Measurements from ENCODE around the gene RFNG. TPM values are rescaled to one million over a fixed set of nuclear protein-coding genes. Genes with fewer than 3 reads are reported as not detected.

The RFNG gene
- total and polyA plus RNA-seq, 4 donors = 28.2 to 73.0 (median 31.2) TPM

DNA sequence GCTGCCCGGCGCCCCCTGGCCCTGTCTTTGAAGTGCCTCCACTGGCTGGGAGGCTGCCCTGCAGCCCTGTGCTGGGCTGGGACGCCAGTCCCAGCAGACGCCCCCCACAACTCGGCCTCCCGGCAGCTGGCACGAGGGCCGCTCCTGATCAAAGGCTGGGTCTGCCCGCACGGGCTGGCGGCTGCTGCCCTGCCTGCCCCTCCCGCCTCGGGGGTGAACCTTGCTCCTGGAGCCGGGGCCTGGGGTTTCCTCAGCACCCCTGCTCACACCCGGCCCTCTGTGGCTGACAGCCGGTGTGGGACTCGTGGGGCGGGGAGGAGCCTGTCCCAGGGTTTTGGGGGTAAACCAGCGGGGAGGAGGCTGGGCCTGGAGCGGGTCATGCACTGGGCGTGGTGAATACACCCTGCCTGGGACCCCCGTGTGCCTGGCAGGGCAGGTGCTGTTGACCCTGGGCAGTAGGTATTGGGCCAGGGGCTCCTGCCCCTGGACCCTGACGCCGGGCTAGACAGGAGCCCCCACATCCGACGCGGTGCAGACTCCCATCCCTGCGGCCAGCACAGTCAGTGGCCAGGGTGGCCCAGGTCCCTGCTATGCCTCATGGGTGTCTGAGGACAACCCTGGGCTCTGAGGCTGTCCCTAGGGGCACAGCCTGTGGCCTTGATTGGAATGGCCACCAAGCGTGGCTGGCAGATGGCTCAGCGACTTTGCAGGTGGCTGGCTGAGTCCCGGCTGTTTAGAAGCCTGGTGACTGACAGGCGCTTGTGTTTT lies 50.6 kb downstream of the RFNG start:
- Histone ChIP-seq H3K27me3 (ENCODE audit: control insufficient read depth in 1 of 2, insufficient read depth in 2 of 2, low read length in 1 of 2) (no peaks in the 10 kb centered on the region), H3K36me3 (ENCODE audit: control insufficient read depth in 1 of 2, insufficient read depth in 2 of 2, low read length in 1 of 2) (no peaks in the 10 kb centered on the region), H3K9me3 (ENCODE audit: control insufficient read depth, low read length) (no peaks in the 10 kb centered on the region), H3K4me3 (ENCODE audit: low read length in 2 of 2) (no peak overlapping the region), H3K27ac (ENCODE audit: low read depth in 1 of 2, low read length in 2 of 2) (no peak overlapping the region), H3K4me1 (ENCODE audit: control insufficient read depth in 1 of 2, insufficient read depth in 2 of 2, low read length in 2 of 2) (no peaks in the 10 kb centered on the region)
- intact Hi-C loops (cut with DNase I) = no loop called here
- no peak for DNase-seq
- 92 to 95% methylated on average over 31 to 32 of the region's 32 CpGs for WGBS, 2 donors
- no peak for ATAC-seq (ENCODE audit: low FRiP score)

DNA sequence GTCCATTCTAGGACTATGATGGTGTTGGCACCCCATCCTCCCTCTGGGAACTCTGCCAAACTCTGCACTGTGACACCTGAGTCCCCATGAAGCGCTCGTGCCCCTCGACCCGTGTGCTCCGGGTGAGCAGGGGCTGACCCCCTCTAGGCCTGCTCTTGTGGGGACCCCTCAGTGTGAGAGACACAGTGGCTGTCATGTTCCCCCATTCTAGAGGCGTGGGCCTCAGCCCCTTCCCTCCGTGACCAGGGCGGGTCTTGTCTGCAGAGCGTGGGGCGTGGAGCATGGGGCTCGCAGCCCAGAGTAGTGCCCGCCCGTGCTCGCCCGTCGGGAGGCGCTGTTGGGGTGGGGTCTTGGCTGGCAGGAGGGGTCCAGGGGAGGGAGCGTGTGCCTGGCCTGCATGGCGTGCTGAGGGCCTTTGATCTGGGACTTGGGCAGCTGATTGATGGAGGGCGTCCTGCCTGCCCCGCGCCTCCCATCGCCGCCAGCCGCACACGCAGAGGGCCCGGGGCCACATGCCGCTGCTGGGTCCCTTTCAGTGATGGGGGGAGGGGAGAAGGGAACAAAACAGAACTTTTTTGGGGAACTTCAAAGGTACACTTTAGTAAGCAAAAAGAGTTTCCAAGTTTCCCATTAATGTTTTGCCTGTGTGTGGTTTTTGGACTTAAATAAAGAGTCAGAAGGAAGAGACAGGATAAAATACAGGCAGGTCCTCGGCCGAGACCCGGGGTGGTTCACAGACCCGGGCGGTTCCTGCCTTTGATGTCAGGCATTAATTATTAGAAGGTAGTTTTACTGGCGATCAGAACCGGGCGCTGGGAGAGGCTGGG lies 51.4 kb downstream of the RFNG start:
- no peaks in the 10 kb centered on the region for H3K27me3 ChIP-seq (ENCODE audit: control insufficient read depth in 1 of 2, insufficient read depth in 2 of 2, low read length in 1 of 2)
- no peak overlapping the region for H3K27ac ChIP-seq (ENCODE audit: low read depth in 1 of 2, low read length in 2 of 2)
- no peaks in the 10 kb centered on the region for H3K4me1 ChIP-seq (ENCODE audit: control insufficient read depth in 1 of 2, insufficient read depth in 2 of 2, low read length in 2 of 2)
- no peaks in the 10 kb centered on the region for H3K36me3 ChIP-seq (ENCODE audit: control insufficient read depth in 1 of 2, insufficient read depth in 2 of 2, low read length in 1 of 2)
- 89 to 94% methylated on average over 31 to 36 of the region's 36 CpGs for WGBS, 2 donors
- intact Hi-C loops (cut with DNase I) = no loop called here
- no peak overlapping the region for H3K4me3 ChIP-seq (ENCODE audit: low read length in 2 of 2)
- ATAC-seq (ENCODE audit: low FRiP score) (no peak), DNase-seq (no peak)
- H3K9me3 ChIP-seq (ENCODE audit: control insufficient read depth, low read length) = no peaks in the 10 kb centered on the region

DNA sequence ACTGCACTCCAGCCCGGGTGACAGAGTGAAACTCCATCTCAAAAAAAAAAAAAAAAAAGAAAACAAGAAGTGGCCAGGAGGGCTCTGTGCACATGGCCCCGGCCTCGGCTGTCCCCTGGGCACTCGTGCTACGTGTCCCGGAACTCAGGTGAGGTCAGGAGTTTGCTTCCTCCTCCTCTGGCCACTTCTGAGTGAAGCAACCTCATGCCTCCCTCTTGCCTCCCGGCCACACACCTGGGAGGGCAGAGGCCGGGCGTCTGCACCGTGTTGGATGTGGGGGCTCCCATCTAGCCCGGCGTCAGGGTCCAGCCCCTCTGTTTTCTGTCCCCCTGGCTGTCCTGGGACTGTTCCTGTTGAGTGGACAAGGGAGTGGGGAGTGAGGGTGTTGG lies 52.0 kb downstream of the RFNG start:
- intact Hi-C loops (cut with DNase I) = no loop called here
- 94% methylated on average over 11 to 12 of the region's 12 CpGs for WGBS, 2 donors

DNA sequence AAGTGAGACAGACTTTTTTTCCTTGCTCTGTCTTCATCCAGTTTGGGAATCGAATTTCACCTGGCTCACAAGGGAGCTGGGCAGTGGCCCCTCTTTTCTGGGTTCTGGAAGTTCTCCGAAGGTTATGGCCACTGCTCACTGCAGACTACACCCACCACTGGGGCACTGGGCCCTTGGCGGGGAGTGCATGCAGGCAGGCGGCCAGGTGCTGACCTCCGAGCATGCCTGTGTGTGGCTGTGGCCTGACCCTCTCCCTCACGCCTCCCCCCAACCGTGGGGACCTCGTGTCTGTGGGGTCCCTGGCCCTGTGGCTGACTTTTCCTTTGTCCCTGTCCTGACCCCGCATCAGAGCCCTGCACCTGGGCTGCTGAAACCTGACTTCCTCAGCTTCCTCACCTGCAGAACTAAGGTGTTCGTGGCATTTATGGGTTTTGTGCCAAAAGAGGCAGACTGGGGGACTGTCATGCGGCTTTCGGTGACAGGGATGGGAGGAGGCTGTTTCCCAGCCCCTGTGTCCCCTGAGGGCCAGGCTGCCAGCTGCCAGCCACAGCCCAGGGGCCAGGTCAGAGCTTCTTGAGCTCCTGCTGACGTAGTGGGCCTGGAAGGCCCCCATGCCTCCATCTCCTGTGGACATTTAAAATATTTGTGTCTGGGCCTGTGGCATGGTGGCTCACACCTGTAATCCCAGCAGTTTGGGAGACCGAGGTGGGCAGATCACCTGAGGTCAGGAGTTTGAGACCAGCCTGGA lies 52.7 kb downstream of the RFNG start:
- WGBS, 2 donors = 92 to 93% methylated on average over 14 of the region's 14 CpGs
- Histone ChIP-seq H3K27me3 (ENCODE audit: control insufficient read depth in 1 of 2, insufficient read depth in 2 of 2, low read length in 1 of 2) (no peaks in the 10 kb centered on the region), H3K9me3 (ENCODE audit: control insufficient read depth, low read length) (no peaks in the 10 kb centered on the region), H3K36me3 (ENCODE audit: control insufficient read depth in 1 of 2, insufficient read depth in 2 of 2, low read length in 1 of 2) (no peaks in the 10 kb centered on the region), H3K4me3 (ENCODE audit: low read length in 2 of 2) (no peak overlapping the region), H3K27ac (ENCODE audit: low read depth in 1 of 2, low read length in 2 of 2) (no peak overlapping the region), H3K4me1 (ENCODE audit: control insufficient read depth in 1 of 2, insufficient read depth in 2 of 2, low read length in 2 of 2) (no peaks in the 10 kb centered on the region)
- ATAC-seq (ENCODE audit: low FRiP score) (no peak), DNase-seq (peak in 1 of 2 donors; percentile 41)
- intact Hi-C loops (cut with DNase I) = no loop called here

More for the DNA sequence above, 52.0 kb downstream of the RFNG start:
- DNase-seq = no peak
- Histone ChIP-seq H3K4me1 (ENCODE audit: control insufficient read depth in 1 of 2, insufficient read depth in 2 of 2, low read length in 2 of 2) (no peaks in the 10 kb centered on the region), H3K36me3 (ENCODE audit: control insufficient read depth in 1 of 2, insufficient read depth in 2 of 2, low read length in 1 of 2) (no peaks in the 10 kb centered on the region), H3K27me3 (ENCODE audit: control insufficient read depth in 1 of 2, insufficient read depth in 2 of 2, low read length in 1 of 2) (no peaks in the 10 kb centered on the region), H3K9me3 (ENCODE audit: control insufficient read depth, low read length) (no peaks in the 10 kb centered on the region), H3K27ac (ENCODE audit: low read depth in 1 of 2, low read length in 2 of 2) (no peak overlapping the region), H3K4me3 (ENCODE audit: low read length in 2 of 2) (no peak overlapping the region)
- no peak for ATAC-seq (ENCODE audit: low FRiP score)

GRCh38 chr17:81998212-81998611 lies 53.4 kb downstream of the RFNG start:
- ATAC-seq (ENCODE audit: low FRiP score) = no peak
- WGBS, 2 donors = 91 to 96% methylated on average over 7 of the region's 7 CpGs
- no peaks in the 10 kb centered on the region for H3K36me3 ChIP-seq (ENCODE audit: control insufficient read depth in 1 of 2, insufficient read depth in 2 of 2, low read length in 1 of 2)

More at GRCh38 chr17:81998212-81998611, 53.4 kb downstream of the RFNG start:
- no peaks in the 10 kb centered on the region for H3K4me1 ChIP-seq (ENCODE audit: control insufficient read depth in 1 of 2, insufficient read depth in 2 of 2, low read length in 2 of 2)
- no peak overlapping the region for H3K4me3 ChIP-seq (ENCODE audit: low read length in 2 of 2)
- no peak overlapping the region for H3K27ac ChIP-seq (ENCODE audit: low read depth in 1 of 2, low read length in 2 of 2)
- DNase-seq = no peak
- intact Hi-C loops (cut with DNase I) = no loop called here
- no peaks in the 10 kb centered on the region for H3K9me3 ChIP-seq (ENCODE audit: control insufficient read depth, low read length)
- no peaks in the 10 kb centered on the region for H3K27me3 ChIP-seq (ENCODE audit: control insufficient read depth in 1 of 2, insufficient read depth in 2 of 2, low read length in 1 of 2)

Other genes with a start within 250 kb of the RFNG start
- under 1 TPM; 0.39 to 0.63 TPM for gene GCGR, start 247.7 kb downstream of the RFNG start, total RNA-seq
- not detected for gene GCGR, start 247.7 kb downstream of the RFNG start, polyA plus RNA-seq
- gene MCRIP1, start 218.5 kb downstream of the RFNG start, total RNA-seq = 100 to 1,000 TPM in 1 of 2 donors, 10 to 100 TPM in 1; 93.5 to 105 TPM
- 100 to 1,000 TPM; 158 to 310 TPM for gene MCRIP1, start 218.5 kb downstream of the RFNG start, polyA plus RNA-seq
- gene PPP1R27, start 216.8 kb downstream of the RFNG start, total RNA-seq = not detected
- gene PPP1R27, start 216.8 kb downstream of the RFNG start, polyA plus RNA-seq = under 1 TPM in 1 of 2 donors, not detected in 1; 0.41 TPM
- 100 to 1,000 TPM; 407 to 436 TPM for gene P4HB, start 191.3 kb downstream of the RFNG start, total RNA-seq
- 100 to 1,000 TPM; 275 to 537 TPM for gene P4HB, start 191.3 kb downstream of the RFNG start, polyA plus RNA-seq
- 100 to 1,000 TPM; 303 to 422 TPM for gene ARHGDIA, start 180.5 kb downstream of the RFNG start, total RNA-seq
- gene ARHGDIA, start 180.5 kb downstream of the RFNG start, polyA plus RNA-seq = 100 to 1,000 TPM; 163 to 310 TPM
- gene ALYREF, start 160.2 kb downstream of the RFNG start, total RNA-seq = 10 to 100 TPM; 38.6 to 43.3 TPM
- 10 to 100 TPM; 29.7 to 36.1 TPM for gene ALYREF, start 160.2 kb downstream of the RFNG start, polyA plus RNA-seq
- gene ANAPC11, start 160.1 kb downstream of the RFNG start, total RNA-seq = 10 to 100 TPM; 65.6 to 80.1 TPM
- gene ANAPC11, start 160.1 kb downstream of the RFNG start, polyA plus RNA-seq = 100 to 1,000 TPM; 190 to 195 TPM
- 1 to 10 TPM in 1 of 2 donors, under 1 TPM in 1; 0.58 to 1.0 TPM for gene NPB, start 149.6 kb downstream of the RFNG start, total RNA-seq
- 1 to 10 TPM in 1 of 2 donors, not detected in 1; 2.4 TPM for gene NPB, start 149.6 kb downstream of the RFNG start, polyA plus RNA-seq
- 10 to 100 TPM; 14.6 to 20.8 TPM for gene PCYT2, start 140.4 kb downstream of the RFNG start, total RNA-seq
- gene PCYT2, start 140.4 kb downstream of the RFNG start, polyA plus RNA-seq = 10 to 100 TPM; 30.1 to 33.2 TPM
- 10 to 100 TPM; 18.6 to 21.6 TPM for gene SIRT7, start 133.6 kb downstream of the RFNG start, total RNA-seq
- 10 to 100 TPM in 1 of 2 donors, 1 to 10 TPM in 1; 8.5 to 43.1 TPM for gene SIRT7, start 133.6 kb downstream of the RFNG start, polyA plus RNA-seq
- 10 to 100 TPM; 29.4 to 38.6 TPM for gene MAFG, start 124.1 kb downstream of the RFNG start, total RNA-seq
- 10 to 100 TPM in 1 of 2 donors, 1 to 10 TPM in 1; 9.9 to 16.0 TPM for gene MAFG, start 124.1 kb downstream of the RFNG start, polyA plus RNA-seq
- 10 to 100 TPM in 1 of 2 donors, 1 to 10 TPM in 1; 9.4 to 23.4 TPM for gene PYCR1, start 114.5 kb downstream of the RFNG start, total RNA-seq
- gene PYCR1, start 114.5 kb downstream of the RFNG start, polyA plus RNA-seq = 1 to 10 TPM; 4.3 to 6.4 TPM
- not detected for gene MYADML2, start 104.6 kb downstream of the RFNG start, total RNA-seq
- not detected for gene MYADML2, start 104.6 kb downstream of the RFNG start, polyA plus RNA-seq
- under 1 TPM in 1 of 2 donors, not detected in 1; 0.60 TPM for gene NOTUM, start 90.6 kb downstream of the RFNG start, total RNA-seq
- gene NOTUM, start 90.6 kb downstream of the RFNG start, polyA plus RNA-seq = 1 to 10 TPM in 1 of 2 donors, not detected in 1; 1.0 TPM
- 10 to 100 TPM; 30.3 to 30.5 TPM for gene ASPSCR1, start 74.2 kb downstream of the RFNG start, total RNA-seq
- gene ASPSCR1, start 74.2 kb downstream of the RFNG start, polyA plus RNA-seq = 100 to 1,000 TPM in 1 of 2 donors, 10 to 100 TPM in 1; 15.0 to 108 TPM
- gene CENPX, start 28.9 kb downstream of the RFNG start, total RNA-seq = 10 to 100 TPM; 31.0 to 33.2 TPM
- gene CENPX, start 28.9 kb downstream of the RFNG start, polyA plus RNA-seq = 100 to 1,000 TPM; 109 TPM
- gene LRRC45, start 28.5 kb downstream of the RFNG start, total RNA-seq = 1 to 10 TPM; 4.3 to 10.0 TPM
- 10 to 100 TPM in 1 of 2 donors, 1 to 10 TPM in 1; 3.1 to 20.1 TPM for gene LRRC45, start 28.5 kb downstream of the RFNG start, polyA plus RNA-seq
- gene RAC3, start 20.1 kb downstream of the RFNG start, total RNA-seq = under 1 TPM in 1 of 2 donors, not detected in 1; 0.57 TPM
- gene RAC3, start 20.1 kb downstream of the RFNG start, polyA plus RNA-seq = 1 to 10 TPM in 1 of 2 donors, under 1 TPM in 1; 0.63 to 2.8 TPM
- 10 to 100 TPM; 34.9 to 62.2 TPM for gene DCXR, start 14.1 kb downstream of the RFNG start, total RNA-seq
- 10 to 100 TPM; 80.1 to 81.0 TPM for gene DCXR, start 14.1 kb downstream of the RFNG start, polyA plus RNA-seq
- 10 to 100 TPM; 46.9 to 60.7 TPM for gene GPS1, start 87 bp upstream of the RFNG start, total RNA-seq
- 100 to 1,000 TPM in 1 of 2 donors, 10 to 100 TPM in 1; 47.6 to 171 TPM for gene GPS1, start 87 bp upstream of the RFNG start, polyA plus RNA-seq
- 10 to 100 TPM; 47.0 to 61.1 TPM for gene DUS1L, start 14.0 kb upstream of the RFNG start, total RNA-seq
- 100 to 1,000 TPM in 1 of 2 donors, 10 to 100 TPM in 1; 43.7 to 143 TPM for gene DUS1L, start 14.0 kb upstream of the RFNG start, polyA plus RNA-seq
- 10 to 100 TPM; 42.2 to 64.0 TPM for gene FASN, start 46.4 kb upstream of the RFNG start, total RNA-seq
- 10 to 100 TPM in 1 of 2 donors, 1 to 10 TPM in 1; 4.3 to 10.4 TPM for gene FASN, start 46.4 kb upstream of the RFNG start, polyA plus RNA-seq
- gene CCDC57, start 161.0 kb upstream of the RFNG start, total RNA-seq = 10 to 100 TPM; 31.2 to 53.4 TPM
- gene CCDC57, start 161.0 kb upstream of the RFNG start, polyA plus RNA-seq = 100 to 1,000 TPM in 1 of 2 donors, 10 to 100 TPM in 1; 17.8 to 145 TPM
- gene SLC16A3, start 177.2 kb upstream of the RFNG start, total RNA-seq = 10 to 100 TPM; 55.6 to 96.9 TPM
- gene SLC16A3, start 177.2 kb upstream of the RFNG start, polyA plus RNA-seq = 10 to 100 TPM in 1 of 2 donors, 1 to 10 TPM in 1; 7.6 to 20.3 TPM
- gene CSNK1D, start 221.9 kb upstream of the RFNG start, total RNA-seq = 100 to 1,000 TPM; 130 to 153 TPM
- 10 to 100 TPM; 39.9 to 73.4 TPM for gene CSNK1D, start 221.9 kb upstream of the RFNG start, polyA plus RNA-seq